GM21381 (cell line): ENCODE results near the gene ANAPC4.
"Not testable (repeated sequence)": the region's sequence is repeated elsewhere in the genome, so short reads cannot be mapped to it uniquely, and the experiment has no call there.

Source experiments
- ATAC-seq: cut with Tn5 transposase; IDR thresholded peaks from one replicate; pipeline ENCODE4 v1.9.1; 2021; ENCODE audit warnings: mild to moderate bottlenecking, moderate library complexity; ENCODE audit not compliant: unreplicated experiment

The ANAPC4 gene, protein sequence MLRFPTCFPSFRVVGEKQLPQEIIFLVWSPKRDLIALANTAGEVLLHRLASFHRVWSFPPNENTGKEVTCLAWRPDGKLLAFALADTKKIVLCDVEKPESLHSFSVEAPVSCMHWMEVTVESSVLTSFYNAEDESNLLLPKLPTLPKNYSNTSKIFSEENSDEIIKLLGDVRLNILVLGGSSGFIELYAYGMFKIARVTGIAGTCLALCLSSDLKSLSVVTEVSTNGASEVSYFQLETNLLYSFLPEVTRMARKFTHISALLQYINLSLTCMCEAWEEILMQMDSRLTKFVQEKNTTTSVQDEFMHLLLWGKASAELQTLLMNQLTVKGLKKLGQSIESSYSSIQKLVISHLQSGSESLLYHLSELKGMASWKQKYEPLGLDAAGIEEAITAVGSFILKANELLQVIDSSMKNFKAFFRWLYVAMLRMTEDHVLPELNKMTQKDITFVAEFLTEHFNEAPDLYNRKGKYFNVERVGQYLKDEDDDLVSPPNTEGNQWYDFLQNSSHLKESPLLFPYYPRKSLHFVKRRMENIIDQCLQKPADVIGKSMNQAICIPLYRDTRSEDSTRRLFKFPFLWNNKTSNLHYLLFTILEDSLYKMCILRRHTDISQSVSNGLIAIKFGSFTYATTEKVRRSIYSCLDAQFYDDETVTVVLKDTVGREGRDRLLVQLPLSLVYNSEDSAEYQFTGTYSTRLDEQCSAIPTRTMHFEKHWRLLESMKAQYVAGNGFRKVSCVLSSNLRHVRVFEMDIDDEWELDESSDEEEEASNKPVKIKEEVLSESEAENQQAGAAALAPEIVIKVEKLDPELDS

DNA sequence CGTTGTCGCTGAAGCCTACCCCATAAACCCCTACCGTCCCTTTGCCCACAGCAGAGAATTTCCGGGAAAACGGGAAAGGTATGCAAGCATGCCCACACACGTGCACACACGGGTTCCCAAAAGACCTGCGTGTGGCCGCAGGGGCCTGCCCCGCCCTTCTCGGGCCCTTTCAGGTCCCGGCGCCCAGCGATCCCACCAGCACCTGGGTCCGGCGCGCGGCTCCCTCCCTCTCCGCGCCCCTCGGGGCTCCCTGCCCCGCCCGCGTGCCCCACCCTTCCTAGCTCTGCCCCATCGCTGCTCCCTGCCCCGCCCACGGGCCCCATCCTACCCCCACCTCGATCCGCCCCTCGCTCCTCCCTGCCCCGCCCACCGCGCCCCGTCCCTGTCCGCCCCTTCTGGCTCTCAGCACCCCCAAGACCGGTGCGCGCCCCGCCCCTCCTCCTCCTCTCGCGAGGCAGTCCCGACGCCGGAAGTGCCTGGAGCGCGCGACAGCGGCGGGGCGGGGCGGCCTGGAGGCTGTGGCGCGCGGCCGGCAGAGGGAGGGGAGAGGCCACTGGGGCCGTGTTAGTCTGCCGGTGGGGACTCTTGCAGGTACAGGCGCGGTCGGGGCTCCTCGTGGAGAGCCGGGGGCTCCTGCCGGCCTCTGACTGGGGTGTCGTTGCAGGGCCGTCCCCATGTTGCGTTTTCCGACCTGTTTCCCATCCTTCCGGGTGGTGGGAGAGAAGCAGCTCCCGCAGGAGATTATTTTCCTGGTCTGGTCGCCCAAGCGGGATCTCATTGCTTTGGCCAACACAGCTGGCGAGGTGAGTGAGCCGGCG, at the start of gene ANAPC4:
Gene ANAPC4, plus strand, starts transcription at position 510 of the 818 bp plus-strand sequence. Its CDS starts 165 bp downstream, at position 675.
- peak; percentile 97 for ATAC-seq

DNA sequence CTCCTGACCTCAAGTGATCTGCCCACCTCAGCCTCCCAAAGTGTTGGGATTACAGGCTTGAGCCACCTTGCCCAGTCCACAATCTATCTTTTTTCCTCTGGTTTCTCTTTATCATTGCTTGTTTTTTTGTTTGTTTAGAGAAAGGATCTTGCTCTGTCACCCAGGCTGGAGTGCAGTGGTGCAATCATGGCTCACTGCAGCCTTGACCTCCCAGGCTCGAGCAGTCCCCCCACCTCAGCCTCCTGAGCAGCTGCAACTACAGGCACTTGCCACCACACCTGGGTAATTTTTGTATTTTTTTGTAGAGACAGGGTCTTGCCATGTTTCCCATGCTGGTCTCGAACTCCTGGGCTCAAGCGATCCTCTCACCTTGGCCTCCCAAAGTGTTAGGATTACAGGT, 48.6 kb upstream of the ANAPC4 start:
- not testable (repeated sequence) for ATAC-seq

DNA sequence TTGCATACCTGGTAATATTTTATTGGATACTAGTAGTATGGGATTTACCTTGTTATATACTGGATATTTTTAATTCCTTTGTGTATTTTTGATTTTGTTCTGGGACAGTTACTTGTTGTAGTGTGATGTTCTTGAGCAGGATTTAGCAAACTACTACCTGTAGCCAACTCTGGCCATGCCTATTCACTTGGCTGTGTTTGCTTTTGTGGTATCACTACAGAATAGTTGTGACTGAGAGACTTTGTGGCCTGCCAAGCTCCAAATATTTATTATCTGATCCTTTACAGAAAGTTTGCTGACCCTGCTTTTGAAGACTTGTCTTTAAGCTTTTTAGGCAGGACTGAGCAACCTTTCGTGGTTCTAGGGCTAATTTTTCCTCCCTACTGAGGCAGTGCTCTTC, 46.7 kb upstream of the ANAPC4 start:
- ATAC-seq = no peak

- ATAC-seq = peak; percentile 82
These were observed 45.9 kb upstream of the ANAPC4 start for GRCh38 chr4:25330905-25331808.

DNA sequence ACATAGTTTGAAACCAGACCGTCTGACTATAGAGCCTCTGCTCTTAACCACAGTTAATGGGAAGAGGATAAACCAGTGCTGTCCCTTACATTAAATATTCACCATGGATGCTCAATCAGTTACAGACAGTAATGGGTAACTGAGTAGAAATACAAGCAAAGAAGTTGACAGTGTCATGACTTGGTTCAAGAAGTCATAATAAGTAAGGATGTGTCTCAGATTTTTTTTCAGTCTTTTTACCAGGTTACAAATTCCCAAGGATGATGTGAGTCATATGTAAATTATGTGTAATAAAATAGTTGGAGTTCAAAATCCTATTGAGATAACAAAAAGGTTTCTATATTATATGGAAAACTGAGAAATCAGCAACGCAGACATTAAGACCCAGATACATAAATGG, 33.4 kb upstream of the ANAPC4 start:
- no peak for ATAC-seq

- no peak for ATAC-seq
These were observed 31.3 kb upstream of the ANAPC4 start for GRCh38 chr4:25345744-25346143.

GRCh38 chr4:25346913-25347312, 30.1 kb upstream of the ANAPC4 start:
- ATAC-seq = no peak

- ATAC-seq = no peak
These were observed 29.6 kb upstream of the ANAPC4 start for GRCh38 chr4:25347473-25347872.

GRCh38 chr4:25347971-25348370, 29.1 kb upstream of the ANAPC4 start:
- ATAC-seq = no peak

DNA sequence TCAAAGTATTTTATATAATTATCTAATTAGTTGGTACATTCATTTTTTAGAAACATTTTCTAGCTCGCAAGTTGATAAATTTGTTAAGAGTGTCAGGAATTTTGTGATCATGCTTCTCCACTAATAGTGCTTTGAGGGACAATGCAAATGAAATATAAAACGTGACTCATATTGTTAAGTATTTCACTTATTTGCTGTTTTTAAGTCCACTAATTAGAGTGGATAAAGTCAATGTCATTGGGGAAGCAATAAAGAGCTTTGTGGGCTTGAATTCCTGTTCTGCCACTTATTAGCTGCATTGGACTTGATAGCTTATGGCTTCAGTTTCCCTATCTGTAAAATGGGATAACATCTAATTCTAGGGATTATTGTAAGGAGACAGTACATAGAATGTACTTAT, 26.5 kb upstream of the ANAPC4 start:
- ATAC-seq = no peak

GRCh38 chr4:25351777-25352416, 25.2 kb upstream of the ANAPC4 start:
- no peak for ATAC-seq

DNA sequence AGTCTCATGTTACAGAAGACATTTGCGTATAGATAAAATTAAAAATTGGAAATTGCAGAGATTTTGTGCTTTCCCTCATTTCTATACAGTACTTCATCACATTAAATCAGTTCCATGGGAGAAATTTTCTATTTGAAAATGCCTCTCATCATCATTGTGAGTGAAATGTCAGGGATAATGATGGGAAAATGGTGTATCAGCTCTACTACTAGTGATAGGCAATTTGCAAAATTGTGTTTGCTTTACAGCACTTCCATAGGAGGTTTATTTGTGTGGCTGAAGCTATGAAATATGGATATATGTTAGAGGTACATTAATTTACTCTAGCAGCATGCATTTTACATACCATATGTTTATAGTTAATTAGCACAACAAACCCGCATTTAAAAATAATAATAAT, 21.0 kb upstream of the ANAPC4 start:
- no peak for ATAC-seq

DNA sequence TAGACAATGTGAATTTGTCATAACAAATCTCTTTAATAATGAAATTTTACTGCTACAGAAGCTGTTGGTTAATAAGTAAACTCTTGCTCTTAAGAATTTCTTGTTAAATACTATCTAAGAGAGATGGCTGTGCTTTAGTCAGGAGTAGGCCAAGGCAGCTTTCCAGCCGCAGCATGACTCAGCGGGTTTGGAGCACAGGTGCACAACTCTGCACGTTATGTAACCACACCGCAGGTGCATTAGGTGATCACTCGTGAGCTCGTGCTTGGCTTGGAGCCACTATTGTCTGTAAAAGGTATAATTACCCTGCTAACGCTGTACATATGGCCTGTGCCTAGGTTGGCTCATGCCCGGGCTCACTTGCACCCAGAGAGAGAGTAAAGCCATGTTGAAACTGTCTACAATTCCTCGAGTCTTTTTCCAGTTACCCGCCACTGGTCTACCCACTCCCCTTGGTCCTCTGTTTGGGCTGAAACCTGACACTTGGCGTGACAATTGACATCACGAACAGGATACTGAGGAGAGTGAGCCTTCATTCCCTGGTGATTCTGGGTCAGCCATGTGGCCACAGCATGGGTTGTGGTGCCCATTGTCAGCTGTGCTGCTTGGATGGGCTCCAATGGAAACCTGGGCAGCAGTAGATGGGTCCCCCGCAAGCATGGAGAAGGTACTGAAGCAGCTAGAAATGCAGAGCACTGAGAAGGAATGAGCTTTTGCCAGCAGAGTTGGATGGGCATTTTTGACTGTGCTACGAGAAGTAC, 18.4 kb upstream of the ANAPC4 start:
- no peak for ATAC-seq

DNA sequence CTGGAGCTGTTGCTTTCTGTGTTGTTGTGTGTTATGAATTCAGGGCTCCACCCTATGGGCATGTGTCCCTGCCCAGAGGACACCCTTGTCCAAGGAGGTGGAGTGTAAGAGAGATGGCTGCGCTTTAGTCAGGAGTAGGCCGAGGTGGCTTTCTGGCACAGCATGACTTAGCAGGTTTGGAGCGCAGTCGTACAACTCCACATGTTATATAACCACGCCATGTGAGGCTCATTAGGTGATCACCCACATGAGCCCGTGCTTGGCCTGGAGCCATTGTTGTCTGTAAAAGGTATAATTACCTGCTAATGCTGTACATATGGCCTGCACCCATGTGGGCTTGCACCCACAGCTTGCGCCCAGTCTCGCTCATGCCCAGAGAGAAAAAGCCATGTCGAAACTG, 15.8 kb upstream of the ANAPC4 start:
- no peak for ATAC-seq

DNA sequence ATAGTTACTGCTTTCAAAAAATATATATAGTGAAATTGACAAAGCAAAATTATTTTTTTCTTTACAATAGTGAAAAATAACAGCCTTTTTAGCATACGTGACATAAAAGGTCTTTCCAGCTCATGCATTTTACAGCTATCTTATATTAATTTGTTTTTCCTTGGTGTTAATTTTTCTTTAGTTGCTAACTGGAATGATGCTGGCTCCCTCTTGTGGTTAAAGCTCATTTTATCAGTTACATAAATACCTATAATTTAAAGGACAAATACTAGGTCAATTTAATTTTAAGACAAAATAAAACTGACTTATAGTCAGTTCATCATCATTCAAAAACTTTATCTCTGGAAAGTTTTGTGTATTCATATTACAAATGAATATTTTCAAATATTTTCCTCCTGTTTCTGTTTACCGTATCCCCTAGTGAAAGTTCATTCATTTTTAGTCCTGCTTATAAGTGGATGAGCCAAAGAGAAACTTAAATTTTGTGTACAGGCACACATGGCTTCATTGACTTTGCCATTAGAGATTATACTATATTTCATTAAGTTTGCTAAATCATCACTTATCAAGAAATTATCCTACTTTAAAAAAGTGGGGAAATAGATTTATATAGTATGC, 9.9 kb upstream of the ANAPC4 start:
- no peak for ATAC-seq

- no peak for ATAC-seq
These were observed 9.2 kb upstream of the ANAPC4 start for GRCh38 chr4:25367877-25368276.

DNA sequence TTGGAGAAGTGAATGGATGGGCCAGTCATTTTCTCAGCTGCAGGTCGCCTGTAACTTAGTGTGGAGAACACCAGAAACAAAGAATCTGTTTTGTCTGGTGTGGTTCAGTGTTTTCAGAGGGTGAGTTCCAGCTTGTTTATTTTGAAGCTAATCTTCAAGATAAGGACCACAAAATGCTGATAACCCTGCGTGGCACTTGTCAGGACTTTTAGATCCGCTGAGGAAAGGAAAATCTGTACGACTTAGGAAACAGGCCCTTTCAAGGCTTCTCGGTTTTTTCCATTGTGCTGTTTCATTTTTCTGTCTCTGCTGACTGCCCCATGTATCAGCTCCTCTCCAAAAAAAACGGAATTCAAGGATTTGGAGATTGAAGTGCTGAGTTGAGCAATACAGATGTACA, 8.7 kb upstream of the ANAPC4 start:
- ATAC-seq = no peak

- ATAC-seq = no peak
These were observed 6.8 kb upstream of the ANAPC4 start for GRCh38 chr4:25370242-25370641.

DNA sequence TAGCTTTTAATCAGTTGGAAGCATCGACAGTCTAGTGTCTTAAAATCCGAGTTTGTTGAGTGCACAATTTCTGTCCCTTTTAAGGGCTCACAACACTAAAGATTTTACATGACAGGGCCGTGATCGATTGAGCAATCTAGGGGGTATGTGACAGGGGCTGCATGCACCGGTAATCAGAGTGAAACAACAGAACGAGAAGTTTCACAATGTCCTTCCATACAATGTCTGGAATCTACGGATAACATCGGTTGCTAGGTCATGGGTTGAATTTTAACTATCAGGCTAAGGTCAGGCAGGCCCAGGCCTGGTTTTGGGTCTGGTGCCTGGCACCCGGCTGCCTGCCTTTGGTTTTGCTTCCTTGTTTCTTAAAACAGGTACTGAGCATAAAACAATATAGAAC, 4.5 kb upstream of the ANAPC4 start:
- not testable (repeated sequence) for ATAC-seq
